Embryonic facial prominence (tissue), 1 donor: ENCODE results near the gene SYT2.
"Not testable (repeated sequence)": the region's sequence is repeated elsewhere in the genome, so short reads cannot be mapped to it uniquely, and the experiment has no call there.

Experiments used
- DNase-seq: peaks from one replicate; pipeline ENCODE4 v3.0.0-alpha.2; 2016; ENCODE audit errors: extremely low spot score

SYT2 gene

GRCh38 chr1:202623075-202623474 is 87.2 kb downstream of the SYT2 start:
- DNase-seq, result no peak

- no peak for DNase-seq
Measured at GRCh38 chr1:202622388-202622787, 87.9 kb downstream of the SYT2 start.

- no peak for DNase-seq
Measured at GRCh38 chr1:202621446-202621845, 88.8 kb downstream of the SYT2 start.

GRCh38 chr1:202620036-202620435 is 90.2 kb downstream of the SYT2 start:
- not testable (repeated sequence) for DNase-seq

GRCh38 chr1:202619505-202619904 is 90.7 kb downstream of the SYT2 start:
- DNase-seq, result no peak

GRCh38 chr1:202619012-202619411 is 91.2 kb downstream of the SYT2 start:
- not testable (repeated sequence) for DNase-seq

GRCh38 chr1:202616355-202616915 is 93.8 kb downstream of the SYT2 start:
- no peak for DNase-seq

GRCh38 chr1:202615501-202616354 is 94.5 kb downstream of the SYT2 start:
- peak; percentile 23 for DNase-seq

GRCh38 chr1:202615208-202615500 is 95.1 kb downstream of the SYT2 start:
- DNase-seq, result not testable (repeated sequence)

- peak; percentile 42 for DNase-seq
Measured at GRCh38 chr1:202614363-202615207, 95.7 kb downstream of the SYT2 start.

GRCh38 chr1:202613571-202613970 is 96.7 kb downstream of the SYT2 start:
- DNase-seq, result no peak

GRCh38 chr1:202612036-202612435 is 98.2 kb downstream of the SYT2 start:
- not testable (repeated sequence) for DNase-seq

GRCh38 chr1:202605515-202605914 is 104.7 kb downstream of the SYT2 start:
- no peak for DNase-seq

- DNase-seq, result no peak
Measured at GRCh38 chr1:202603435-202603834, 106.8 kb downstream of the SYT2 start.

- no peak for DNase-seq
Measured at GRCh38 chr1:202600432-202601041, 109.7 kb downstream of the SYT2 start.

- no peak for DNase-seq
Measured at GRCh38 chr1:202599669-202600431, 110.4 kb downstream of the SYT2 start.

- DNase-seq, result no peak
Measured at GRCh38 chr1:202597090-202597761, 113.0 kb downstream of the SYT2 start.

GRCh38 chr1:202596638-202597037 is 113.6 kb downstream of the SYT2 start:
- no peak for DNase-seq

GRCh38 chr1:202593845-202594244 is 116.4 kb downstream of the SYT2 start:
- DNase-seq, result no peak

GRCh38 chr1:202592146-202592545 is 118.1 kb downstream of the SYT2 start:
- no peak for DNase-seq

GRCh38 chr1:202591515-202591914 is 118.7 kb downstream of the SYT2 start:
- no peak for DNase-seq
